MG63 (cell line): ENCODE results near the gene MAVS. TPM values are rescaled to one million over a fixed set of nuclear protein-coding genes. Genes with fewer than 3 reads are reported as not detected.
"Not testable (repeated sequence)": the region's sequence is repeated elsewhere in the genome, so short reads cannot be mapped to it uniquely, and the experiment has no call there.

ENCODE experiments used
- DNase-seq: peaks from one replicate; pipeline ENCODE4 v3.0.0-alpha.2; 2020
- H3K27me3 ChIP-seq: fragments of 250-450 bp; sonication (Bioruptor Pico); 2 replicates; pipeline ENCODE4 v1.5.1; 2020; ENCODE audit warnings: mild to moderate bottlenecking, moderate library complexity
- H3K36me3 ChIP-seq: fragments of 250-450 bp; sonication (Bioruptor Pico); 2 replicates; pipeline ENCODE4 v1.5.1; 2020; ENCODE audit warnings: mild to moderate bottlenecking, moderate library complexity
- H3K4me3 ChIP-seq: fragments of 250-450 bp; sonication (Bioruptor Pico); 2 replicates; pipeline ENCODE4 v1.5.1; 2020; ENCODE audit warnings: mild to moderate bottlenecking, moderate library complexity
- H3K9me3 ChIP-seq: fragments of 250-450 bp; sonication (Bioruptor Pico); 2 replicates; pipeline ENCODE4 v1.5.1; 2020; ENCODE audit warnings: mild to moderate bottlenecking, moderate library complexity
- total RNA-seq: library from RNA; depleted of rRNA; stranded (reverse); fragments of >200 nt; shearing (Covaris generic); gene quantifications from 2 replicates; pipeline ENCODE4 v1.2.3, GENCODE V29; 2014; ENCODE audit warnings: low replicate concordance

MAVS gene
- total RNA-seq, 1 experiment from 2014 or later = 6.2 TPM

GRCh38 chr20:3906744-3907721 is 60.4 kb downstream of the MAVS start:
- not testable (repeated sequence) for H3K4me3 ChIP-seq, DNase-seq, H3K9me3 ChIP-seq, H3K27me3 ChIP-seq
- peaks cover 27% of the 10 kb centered on the region for H3K36me3 ChIP-seq

- DNase-seq = no peak
- Histone ChIP-seq H3K9me3 (no peaks in the 10 kb centered on the region), H3K4me3 (no peak overlapping the region), H3K36me3 (peaks cover 38% of the 10 kb centered on the region), H3K27me3 (no peaks in the 10 kb centered on the region)
These were observed 62.0 kb downstream of the MAVS start for GRCh38 chr20:3908667-3909066.

- no peaks in the 10 kb centered on the region for H3K9me3 ChIP-seq
- no peak overlapping the region for H3K4me3 ChIP-seq
- peaks cover 45% of the 10 kb centered on the region for H3K36me3 ChIP-seq
- no peaks in the 10 kb centered on the region for H3K27me3 ChIP-seq
- DNase-seq = no peak
These were observed 63.3 kb downstream of the MAVS start for GRCh38 chr20:3909952-3910366.

- Histone ChIP-seq H3K4me3 (no peak overlapping the region), H3K36me3 (peaks cover 46% of the 10 kb centered on the region), H3K9me3 (no peaks in the 10 kb centered on the region), H3K27me3 (no peaks in the 10 kb centered on the region)
- no peak for DNase-seq
These were observed 64.2 kb downstream of the MAVS start for GRCh38 chr20:3910853-3911252.

GRCh38 chr20:3911956-3912355 is 65.3 kb downstream of the MAVS start:
- no peaks in the 10 kb centered on the region for H3K9me3 ChIP-seq
- peaks cover 50% of the 10 kb centered on the region for H3K36me3 ChIP-seq
- H3K4me3 ChIP-seq = no peak overlapping the region
- H3K27me3 ChIP-seq = no peaks in the 10 kb centered on the region
- DNase-seq = no peak

- H3K27me3 ChIP-seq = no peaks in the 10 kb centered on the region
- H3K36me3 ChIP-seq = peaks cover 52% of the 10 kb centered on the region
- no peak for DNase-seq
- H3K9me3 ChIP-seq = no peaks in the 10 kb centered on the region
- no peak overlapping the region for H3K4me3 ChIP-seq
These were observed 67.8 kb downstream of the MAVS start for GRCh38 chr20:3914446-3914845.

- no peak overlapping the region for H3K4me3 ChIP-seq
- H3K27me3 ChIP-seq = no peaks in the 10 kb centered on the region
- H3K36me3 ChIP-seq = peaks cover 50% of the 10 kb centered on the region
- H3K9me3 ChIP-seq = no peaks in the 10 kb centered on the region
- DNase-seq = no peak
These were observed 69.1 kb downstream of the MAVS start for GRCh38 chr20:3915691-3916090.

GRCh38 chr20:3916364-3916763 is 69.7 kb downstream of the MAVS start:
- H3K4me3 ChIP-seq = no peak overlapping the region
- no peaks in the 10 kb centered on the region for H3K27me3 ChIP-seq
- peaks cover 45% of the 10 kb centered on the region for H3K36me3 ChIP-seq
- DNase-seq = no peak
- H3K9me3 ChIP-seq = no peaks in the 10 kb centered on the region

- Histone ChIP-seq H3K36me3 (peaks cover 44% of the 10 kb centered on the region), H3K9me3 (no peaks in the 10 kb centered on the region), H3K27me3 (no peaks in the 10 kb centered on the region), H3K4me3 (no peak overlapping the region)
- DNase-seq = no peak
These were observed 72.7 kb downstream of the MAVS start for GRCh38 chr20:3919352-3919751.

GRCh38 chr20:3922223-3922982 is 75.8 kb downstream of the MAVS start:
- Histone ChIP-seq H3K9me3 (no peaks in the 10 kb centered on the region), H3K4me3 (no peak overlapping the region), H3K36me3 (peaks cover 38% of the 10 kb centered on the region), H3K27me3 (no peaks in the 10 kb centered on the region)
- DNase-seq = no peak

GRCh38 chr20:3922983-3923339 is 76.3 kb downstream of the MAVS start:
- no peaks in the 10 kb centered on the region for H3K9me3 ChIP-seq
- no peaks in the 10 kb centered on the region for H3K27me3 ChIP-seq
- H3K36me3 ChIP-seq = peaks cover 34% of the 10 kb centered on the region
- DNase-seq = no peak
- no peak overlapping the region for H3K4me3 ChIP-seq

- peak; percentile 43 for DNase-seq
- Histone ChIP-seq H3K36me3 (peaks cover 28% of the 10 kb centered on the region), H3K27me3 (no peaks in the 10 kb centered on the region), H3K9me3 (no peaks in the 10 kb centered on the region), H3K4me3 (no peak overlapping the region)
These were observed 77.2 kb downstream of the MAVS start for GRCh38 chr20:3923818-3924217.

GRCh38 chr20:3924304-3925112 is 77.9 kb downstream of the MAVS start:
- H3K27me3 ChIP-seq = no peaks in the 10 kb centered on the region
- no peak for DNase-seq
- H3K36me3 ChIP-seq = peaks cover 23% of the 10 kb centered on the region
- no peak overlapping the region for H3K4me3 ChIP-seq
- H3K9me3 ChIP-seq = no peaks in the 10 kb centered on the region

GRCh38 chr20:3925113-3925695 is 78.6 kb downstream of the MAVS start:
- Histone ChIP-seq H3K9me3 (no peaks in the 10 kb centered on the region), H3K4me3 (no peak overlapping the region), H3K27me3 (no peaks in the 10 kb centered on the region), H3K36me3 (peaks cover 20% of the 10 kb centered on the region)
- DNase-seq = no peak
